ENCODE results near the gene CTXN1.
"Not testable (repeated sequence)": the region's sequence is repeated elsewhere in the genome, so short reads cannot be mapped to it uniquely, and the experiment has no call there.

The CTXN1 gene

DNA sequence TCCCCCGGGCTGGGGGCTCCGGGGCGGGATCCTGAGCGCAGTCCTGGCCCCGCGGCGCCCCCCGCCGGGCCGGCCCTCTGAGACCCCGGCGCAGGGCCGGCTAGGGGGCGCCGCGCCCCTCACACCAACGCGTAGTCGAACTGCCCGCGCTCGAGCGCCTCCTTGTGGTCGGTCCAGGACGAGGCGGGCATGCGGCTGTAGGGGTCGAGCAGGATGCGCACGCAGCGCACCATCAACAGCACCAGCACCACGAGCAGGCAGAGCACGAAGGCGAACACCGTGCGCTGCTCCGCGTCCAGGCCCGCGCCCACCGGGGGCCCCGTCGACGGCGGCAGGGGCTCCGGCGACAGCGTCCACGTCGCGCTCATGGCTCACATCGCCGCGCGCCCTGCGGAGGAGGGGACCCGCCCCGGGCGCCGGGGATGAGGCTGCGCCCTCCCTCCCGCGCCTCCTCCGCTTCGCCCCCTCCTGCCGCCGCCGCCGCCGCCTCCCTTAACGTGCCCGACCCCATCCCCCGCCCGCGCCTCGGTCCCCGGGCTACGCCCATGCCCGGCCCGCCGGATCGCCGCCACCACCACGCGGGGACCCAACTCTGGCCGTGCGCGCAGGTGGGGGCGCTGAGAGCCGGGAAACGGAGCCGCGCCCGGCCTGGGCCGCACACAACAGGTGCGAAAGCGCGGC lies 624 bp downstream of the CTXN1 start:
- peak; percentile 64 for DNase-seq (ENCODE audit: low spot score)

DNA sequence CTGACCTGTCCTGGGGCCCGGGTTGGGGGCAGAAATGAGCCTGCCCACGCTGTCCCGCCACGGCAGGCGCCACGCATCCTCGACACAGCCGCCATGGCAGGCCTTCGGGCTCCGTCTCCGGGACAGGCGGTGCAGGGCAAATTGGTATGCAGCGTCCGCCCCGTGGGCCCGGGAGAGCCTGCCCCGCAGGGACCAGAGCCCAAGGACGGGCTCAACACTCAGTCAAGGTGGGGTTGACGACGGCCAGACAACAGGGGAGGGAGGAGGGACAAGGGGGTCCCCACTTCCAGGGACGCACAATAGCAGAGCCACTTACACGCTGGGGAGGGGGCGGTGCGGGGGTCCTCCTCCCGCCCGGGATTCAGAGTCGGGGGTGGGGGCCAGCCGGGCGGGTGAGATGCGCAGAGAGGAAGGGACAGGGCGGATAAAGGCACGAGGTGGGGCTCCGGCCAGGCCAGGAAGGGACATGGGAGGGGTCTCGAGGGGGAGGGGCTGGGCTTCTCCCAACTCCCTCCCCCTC lies 1.2 kb downstream of the CTXN1 start:
- DNase-seq (ENCODE audit: low spot score), result no peak

DNA sequence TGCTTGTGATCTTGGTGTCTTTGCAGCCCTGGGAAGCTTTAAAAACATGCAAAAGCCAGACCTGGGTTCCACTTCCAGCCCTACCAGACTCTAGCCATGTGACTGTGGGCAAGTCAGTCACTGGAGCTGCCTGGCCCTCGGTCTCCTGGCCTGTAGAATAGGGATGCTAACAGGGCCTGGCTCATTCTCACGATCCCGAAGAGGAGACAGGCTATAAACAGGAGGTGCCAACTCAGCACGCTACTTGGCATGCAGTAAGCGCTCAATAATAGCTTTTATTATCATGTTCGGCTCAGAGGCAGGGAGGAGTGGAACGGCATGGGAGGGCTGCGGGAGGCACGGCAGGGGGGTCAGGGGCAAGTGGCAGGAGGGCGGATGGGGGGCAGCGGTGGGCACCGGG lies 1.7 kb downstream of the CTXN1 start:
- DNase-seq (ENCODE audit: low spot score), result no peak

DNA sequence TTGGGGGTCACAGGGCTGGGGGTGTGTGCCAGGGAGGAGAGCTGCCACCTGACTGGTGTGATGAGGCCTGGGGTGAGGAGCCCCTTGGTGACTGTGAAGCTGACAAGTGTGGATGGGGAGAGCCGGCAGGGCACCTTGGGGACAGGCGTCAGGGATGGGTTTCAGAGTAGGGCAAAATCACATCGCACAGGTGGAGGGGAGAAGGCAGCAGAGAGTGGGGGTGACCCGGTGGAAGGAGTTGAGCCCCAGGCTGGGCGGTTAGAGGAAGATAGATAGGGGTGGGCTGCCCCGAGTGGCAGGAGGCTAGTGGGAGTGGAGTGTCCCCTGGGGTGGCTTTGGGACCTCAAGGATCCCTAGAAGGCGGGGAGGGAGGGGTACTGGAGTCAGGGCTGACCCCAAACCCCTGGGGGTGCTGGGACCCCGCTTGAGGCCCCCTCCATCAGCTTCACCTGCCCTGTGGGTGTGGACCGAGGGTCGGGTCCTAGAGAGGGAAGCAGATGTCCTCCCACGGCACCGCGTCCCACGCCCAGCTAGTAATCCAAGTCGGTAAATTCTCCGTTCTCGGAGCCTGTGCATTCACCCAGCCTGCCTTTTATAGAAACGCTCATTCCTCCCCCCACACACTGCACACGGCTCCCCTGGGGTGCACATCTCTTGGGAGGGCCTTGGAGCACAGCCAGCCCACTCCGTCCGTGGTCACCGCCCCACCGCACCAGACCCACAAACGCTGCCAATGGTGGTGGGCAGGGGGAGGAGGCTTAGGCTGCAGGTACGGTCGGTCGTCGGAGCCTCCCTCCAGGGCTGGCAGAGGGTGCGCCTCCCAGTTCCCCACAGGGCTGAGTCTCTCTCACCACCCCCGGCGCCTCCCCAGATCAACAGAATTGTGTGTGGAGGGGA lies 2.4 kb downstream of the CTXN1 start:
- no peak for DNase-seq (ENCODE audit: low spot score)

DNA sequence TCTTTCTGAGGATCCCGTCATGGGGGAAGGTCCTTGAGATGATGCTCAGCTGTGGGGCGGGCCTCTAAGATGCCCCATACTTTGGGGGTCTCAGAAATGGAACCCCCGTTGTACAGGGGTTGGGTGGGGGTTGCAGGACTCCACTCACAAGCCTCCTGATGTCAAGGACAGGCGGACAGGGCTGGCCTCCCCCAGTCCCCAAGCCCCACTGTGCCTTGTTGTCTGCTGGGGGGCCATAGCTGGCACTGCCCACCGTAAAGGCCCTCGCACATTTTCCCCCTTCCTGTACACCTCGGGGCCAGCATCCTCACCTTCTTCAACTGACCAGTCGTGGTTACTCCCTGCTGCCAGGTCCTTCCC lies 3.1 kb downstream of the CTXN1 start:
- DNase-seq (ENCODE audit: low spot score), result no peak

DNA sequence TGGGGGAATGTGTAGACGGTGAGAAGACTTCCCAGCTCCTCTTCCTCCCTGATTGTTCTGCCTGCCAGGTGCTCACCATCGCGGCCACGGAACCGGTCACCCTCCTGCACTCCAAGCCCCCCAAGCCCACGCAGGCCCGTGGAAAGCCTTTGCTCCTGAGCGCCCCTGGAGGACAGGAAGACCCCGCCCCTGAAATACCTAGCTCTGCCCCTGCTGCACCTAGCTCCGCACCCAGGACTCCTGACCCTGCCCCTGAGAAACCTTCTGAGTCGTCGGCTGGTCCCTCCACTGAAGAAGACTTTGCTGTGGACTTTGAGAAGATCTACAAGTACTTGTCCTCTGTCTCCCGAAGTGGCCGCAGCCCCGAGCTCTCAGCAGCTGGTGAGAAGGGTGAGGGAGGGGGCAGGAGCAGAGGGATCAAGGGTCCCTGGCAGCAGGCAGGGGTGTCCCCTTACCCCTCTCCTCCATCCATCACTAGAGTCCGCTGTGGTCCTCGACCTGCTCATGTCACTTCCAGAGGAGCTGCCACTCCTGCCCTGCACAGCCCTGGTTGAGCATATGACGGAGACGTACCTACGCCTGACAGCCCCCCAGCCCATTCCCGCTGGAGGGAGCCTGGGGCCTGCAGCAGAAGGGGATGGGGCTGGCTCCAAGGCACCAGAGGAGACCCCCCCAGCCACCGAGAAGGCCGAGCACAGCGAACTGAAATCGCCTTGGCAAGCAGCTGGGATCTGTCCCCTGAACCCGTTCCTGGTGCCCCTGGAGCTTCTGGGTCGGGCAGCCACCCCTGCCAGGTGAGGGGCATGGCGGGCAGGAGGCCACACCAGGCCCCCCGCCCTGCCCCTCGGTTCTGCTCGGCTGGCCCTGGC lies 3.7 kb downstream of the CTXN1 start:
- no peak for DNase-seq (ENCODE audit: low spot score)

DNA sequence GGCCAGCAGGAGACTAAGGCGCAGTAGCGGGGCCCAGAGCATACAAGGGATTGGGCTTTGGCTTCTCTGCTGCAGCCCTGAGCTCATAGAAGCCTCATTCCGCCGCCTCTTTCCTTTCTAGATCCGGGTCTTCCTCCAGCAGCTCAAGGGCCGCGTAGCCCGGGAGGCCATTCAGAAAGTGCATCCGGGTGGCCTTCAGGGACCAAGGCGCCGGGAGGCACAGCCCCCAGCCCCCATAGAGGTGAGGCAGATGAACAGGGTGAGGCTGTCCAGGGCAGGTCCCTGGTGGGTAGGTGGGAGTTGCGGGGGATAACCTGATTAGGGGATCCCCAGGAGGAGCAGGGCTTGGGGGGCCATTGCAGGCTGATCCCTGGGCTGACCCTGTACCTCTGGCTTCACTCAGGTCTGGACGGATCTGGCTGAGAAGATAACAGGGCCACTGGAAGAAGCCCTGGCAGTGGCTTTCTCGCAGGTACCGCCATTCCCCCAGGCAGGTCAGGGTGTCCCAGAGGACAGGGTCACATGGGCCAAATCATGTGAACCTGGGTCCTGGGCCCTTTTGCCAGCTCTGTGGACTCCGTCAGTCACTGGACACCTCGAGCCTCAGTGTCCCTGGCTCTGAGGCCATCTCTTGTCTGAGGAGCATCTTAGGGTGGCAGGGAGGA lies 4.5 kb downstream of the CTXN1 start:
- DNase-seq (ENCODE audit: low spot score), result no peak

DNA sequence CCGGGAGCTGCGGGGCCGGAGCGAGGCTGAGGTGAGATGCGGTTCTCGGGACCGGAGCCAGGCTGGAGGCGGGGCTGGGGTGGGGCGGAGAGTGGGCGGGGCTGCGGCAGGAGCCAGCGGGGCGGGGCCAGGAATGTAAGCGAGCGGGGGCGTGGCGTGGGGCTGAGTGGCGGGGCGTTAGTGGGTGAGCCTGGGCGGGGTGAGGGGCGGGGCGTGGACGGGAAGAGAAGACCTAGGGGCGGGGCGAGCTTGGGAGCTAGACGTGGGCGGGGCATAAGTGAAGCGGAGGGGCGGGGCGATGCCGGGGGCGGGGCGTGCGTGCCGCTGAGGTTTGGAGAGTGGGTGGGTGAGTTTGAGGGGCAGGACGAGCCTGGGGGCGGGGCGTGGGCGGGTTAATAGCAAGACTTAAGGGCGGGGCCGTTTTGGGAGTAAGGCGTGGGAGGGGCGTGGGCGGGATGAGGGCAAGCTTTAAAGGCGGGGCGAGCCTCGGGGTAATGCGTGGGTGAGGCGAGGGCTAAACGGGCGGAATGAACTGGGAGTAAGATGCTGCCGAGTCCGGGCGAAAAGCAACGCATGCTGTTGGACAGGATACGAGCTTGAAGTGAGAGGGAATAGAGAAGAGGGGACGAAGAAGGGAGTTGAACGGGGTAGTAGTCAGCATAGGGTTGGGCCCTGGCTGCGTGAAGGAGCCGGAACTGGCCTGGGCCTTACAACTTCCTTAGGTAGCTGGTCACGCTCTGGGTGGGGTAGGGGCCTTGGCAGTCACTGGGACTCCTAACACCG lies 5.2 kb downstream of the CTXN1 start:
- DNase-seq (ENCODE audit: low spot score), result peak; percentile 99

DNA sequence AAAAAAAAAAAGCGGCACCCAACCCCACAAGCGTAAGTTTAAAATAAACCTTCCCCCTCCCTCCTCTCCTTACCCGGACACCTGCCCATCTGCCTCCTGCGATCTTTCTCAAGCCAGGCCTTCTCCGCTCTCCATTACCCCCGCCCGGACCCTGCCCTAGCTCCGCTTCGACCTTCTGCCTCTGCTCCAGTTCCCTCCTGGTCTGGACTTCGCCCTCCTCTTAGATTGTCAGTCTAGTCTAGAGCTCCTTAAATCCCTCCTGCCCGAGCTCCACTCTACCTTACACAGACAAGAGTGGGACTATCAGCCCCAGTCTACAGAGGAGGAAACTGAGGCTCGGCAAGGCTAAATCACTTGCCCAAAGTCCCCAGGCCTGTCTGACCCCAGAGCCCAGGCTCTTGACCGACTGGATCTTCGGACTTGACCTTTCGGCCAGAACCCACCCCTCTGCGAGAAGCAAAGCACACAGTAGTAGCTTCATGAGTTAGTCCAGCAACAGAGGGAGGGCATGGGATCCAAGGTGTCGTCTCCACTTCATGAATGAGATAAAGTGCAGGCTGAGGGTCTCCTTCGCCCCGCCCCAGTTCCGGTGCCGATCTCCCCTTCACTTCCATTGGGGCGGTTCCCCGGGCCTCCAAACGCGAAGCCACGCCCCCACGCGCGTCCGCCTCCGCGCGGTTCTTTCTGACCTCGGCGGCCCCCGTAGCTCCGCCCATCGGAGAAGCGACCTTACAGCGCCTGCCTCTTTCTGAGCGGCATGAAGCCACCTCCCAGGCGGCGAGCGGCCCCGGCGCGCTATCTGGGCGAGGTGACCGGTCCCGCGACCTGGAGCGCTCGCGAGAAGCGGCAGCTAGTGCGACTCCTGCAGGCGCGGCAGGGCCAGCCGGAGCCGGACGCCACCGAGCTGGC lies 6.1 kb downstream of the CTXN1 start, which contains the start of gene SNAPC2:
Gene SNAPC2, plus strand, starts transcription at position 729 of the 909 bp plus-strand sequence. Its CDS starts 29 bp downstream, at position 758.
- peak; percentile 95 for DNase-seq (ENCODE audit: low spot score)

DNA sequence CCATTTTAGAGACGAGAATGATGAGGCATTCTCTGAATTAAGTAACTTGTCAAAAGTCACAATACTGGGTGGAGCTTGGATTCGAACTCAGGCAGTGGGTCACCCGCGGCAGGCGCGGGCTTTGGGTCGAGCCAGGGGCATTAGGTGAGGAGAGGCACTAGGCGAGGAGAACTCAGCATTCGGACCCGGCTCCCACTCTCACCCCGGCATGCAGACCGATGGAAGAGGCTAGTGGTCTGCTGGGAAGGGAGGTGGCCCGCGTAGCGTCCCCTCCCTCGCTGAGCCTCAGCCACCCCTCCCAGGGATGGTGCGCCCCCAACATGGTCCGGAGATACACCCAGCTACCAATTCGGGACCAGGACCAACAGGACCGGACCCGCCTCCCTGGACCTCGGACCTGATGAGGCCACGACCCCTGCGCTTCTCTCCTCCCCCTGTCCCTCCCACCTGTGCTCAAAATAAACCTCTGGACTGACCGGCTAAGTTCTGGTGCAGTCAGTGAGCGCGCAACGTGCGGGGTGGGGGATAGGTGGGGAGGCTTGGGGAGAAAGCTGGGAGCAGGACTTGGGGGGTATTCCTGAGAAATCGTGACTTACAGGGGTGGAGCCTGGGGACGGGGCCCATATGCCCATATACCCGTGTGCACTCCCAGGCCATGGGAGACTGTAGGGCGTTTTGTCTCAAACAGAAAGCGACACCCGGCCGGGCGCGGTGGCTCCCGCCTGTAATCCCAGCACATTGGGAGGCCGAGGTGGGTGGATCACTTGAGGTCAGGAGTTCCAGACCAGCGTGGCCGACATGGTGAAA lies 7.1 kb downstream of the CTXN1 start:
- no peak for DNase-seq (ENCODE audit: low spot score)

DNA sequence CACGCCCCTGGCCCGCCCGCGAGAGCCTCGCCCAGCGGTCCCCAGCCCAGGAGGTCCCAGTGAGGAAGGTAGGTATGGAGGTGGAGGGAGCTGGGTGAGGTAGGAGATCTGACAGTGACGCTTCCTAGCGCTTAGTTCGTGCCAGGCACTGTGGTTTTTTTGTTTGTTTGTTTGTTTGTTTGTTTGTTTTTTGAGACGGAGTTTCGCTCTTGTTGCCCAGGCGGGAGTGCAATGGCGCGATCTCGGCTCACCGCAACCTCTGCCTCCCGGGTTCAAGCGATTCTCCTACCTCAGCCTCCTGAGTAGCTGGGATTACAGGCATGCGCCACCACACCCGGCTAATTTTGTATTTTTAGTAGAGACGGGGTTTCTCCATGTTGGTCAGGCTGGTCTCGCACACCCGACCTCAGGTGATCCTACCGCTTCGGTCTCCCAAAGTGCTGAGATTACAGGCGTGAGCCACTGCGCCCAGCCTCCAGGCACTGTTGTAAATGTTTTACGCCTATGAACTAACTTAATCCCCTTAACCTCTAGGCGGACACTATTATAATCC lies 7.8 kb downstream of the CTXN1 start:
- not testable (repeated sequence) for DNase-seq (ENCODE audit: low spot score)

DNA sequence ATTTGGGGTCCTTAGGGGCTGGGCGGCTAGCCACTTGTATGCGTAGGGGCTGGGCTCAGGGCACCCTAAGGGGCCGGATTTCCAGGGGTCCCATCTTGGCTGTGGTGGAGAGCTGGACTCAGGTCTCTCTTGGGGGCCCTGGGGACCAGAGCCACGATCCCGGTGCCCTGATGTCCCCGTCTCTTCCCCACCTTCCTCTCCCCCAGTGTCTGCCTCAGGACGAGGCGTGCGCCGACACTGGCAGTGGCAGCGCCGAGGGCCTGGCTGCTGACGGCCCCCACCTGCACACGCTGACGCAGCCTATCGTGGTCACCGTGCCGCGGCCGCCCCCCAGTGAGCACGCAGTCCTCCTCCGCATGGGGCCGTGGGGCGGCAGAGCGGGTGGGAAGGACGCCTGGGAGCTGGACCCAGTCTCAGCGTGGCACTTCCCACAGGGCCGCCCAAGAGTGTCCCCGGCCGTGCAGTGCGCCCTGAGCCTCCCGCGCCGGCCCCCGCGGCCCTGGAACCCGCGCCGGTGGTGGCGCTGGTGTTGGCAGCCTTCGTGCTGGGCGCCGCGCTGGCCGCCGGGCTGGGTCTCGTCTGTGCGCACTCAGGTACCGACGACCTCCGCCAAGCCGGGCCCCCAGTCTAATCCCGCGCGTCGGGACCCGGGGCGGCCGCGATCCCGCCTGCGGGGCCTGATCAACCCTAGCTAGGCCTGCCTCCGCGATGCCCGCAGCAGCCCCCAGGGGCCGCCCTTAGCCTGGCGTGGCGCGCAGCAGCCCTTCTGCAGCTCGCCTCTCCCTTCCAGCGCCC lies 8.5 kb downstream of the CTXN1 start:
- peak; percentile 37 for DNase-seq (ENCODE audit: low spot score)

DNA sequence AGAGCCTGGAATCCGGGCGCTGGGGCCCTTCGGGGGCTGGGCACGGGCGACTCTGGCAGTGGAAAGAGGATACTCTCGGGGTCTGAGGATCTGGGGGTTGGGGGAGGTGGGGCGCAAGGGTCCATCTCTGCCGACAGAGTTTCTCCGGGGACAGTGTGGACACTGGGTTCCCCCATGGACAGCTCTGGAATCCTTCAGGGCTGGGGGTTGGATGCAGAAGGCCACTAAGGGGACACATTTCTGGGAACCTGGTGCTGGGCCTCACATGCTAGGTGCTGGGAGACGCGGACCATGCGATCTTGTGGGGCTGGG lies 9.0 kb downstream of the CTXN1 start:
- DNase-seq (ENCODE audit: low spot score), result no peak

DNA sequence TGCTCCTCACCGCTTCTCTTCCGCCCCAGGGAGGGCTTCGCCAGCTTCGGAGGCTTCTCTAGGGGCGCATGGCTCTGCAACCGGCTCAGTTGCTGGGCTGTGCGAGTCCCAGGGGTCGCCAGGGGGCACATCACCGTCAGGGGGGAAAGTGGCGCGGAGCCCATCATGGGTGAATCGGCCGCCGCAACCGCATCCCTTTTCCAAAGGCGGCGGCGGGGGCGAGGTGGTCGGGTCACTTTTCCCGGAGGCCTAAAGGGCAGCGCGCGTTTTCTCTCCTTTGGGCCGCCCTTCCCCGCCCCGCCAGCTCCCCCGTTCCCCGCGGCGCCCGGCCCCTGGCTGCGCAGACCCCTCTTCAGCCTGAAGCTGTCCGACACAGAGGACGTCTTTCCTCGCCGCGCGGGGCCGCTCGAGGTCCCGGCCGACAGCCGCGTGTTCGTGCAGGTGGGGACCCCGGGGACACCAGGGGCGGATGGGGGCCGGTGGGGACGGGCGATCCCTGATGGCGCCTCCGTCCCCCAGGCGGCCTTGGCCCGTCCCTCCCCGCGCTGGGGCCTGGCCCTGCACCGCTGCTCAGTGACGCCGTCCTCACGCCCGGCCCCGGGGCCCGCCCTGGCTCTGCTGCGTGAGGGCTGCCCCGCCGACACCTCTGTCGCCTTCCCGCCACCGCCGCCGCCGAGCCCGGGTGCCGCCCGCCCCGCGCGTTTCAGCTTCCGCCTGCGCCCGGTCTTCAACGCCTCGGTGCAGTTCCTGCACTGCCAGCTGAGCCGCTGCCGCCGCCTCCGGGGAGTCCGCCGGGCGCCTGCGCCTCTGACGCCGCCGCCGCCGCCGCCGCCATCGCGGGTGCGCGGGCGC lies 9.6 kb downstream of the CTXN1 start:
- DNase-seq (ENCODE audit: low spot score), result peak; percentile 28

DNA sequence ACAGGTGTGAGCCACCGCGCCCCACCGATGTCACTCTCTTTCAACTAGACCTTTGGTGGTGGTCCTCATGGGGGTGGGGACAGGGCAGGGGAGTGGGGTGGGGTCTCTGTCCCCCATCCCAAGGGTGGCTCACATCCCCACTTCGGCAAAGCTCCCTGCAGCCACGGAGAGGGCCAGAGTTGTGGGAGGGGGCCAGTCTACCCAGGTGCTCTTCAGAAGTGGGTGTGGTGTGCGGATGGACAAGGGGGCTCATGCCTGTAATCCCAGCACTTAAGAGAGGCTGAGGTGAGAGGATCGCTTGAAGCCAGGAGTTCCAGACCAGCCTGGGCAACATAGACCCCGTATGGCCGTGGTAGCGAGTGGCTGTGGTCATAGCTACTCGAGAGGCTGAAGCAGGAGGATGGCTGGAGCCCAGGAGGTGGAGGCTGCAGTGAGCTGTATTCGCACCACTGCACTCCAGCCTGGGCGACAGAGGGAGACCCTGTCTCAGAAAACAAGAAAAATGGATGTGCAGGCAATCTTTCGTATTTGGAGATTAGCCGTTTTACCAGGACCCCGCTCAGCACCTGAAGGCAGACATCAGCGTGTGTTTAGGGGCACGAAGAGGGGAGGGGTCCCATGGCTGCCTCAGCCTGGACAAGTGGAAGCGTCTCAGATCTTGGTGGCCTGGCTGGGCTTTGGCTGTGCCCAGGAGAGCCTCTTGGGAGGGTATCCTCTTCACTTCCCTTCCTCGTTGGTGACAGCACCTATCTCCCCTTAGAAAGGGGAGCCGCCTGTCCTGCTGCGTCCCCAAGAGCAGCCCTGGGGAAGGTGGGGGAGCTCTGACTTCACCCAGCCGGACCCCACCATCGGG lies 10.5 kb downstream of the CTXN1 start:
- no peak for DNase-seq (ENCODE audit: low spot score)

DNA sequence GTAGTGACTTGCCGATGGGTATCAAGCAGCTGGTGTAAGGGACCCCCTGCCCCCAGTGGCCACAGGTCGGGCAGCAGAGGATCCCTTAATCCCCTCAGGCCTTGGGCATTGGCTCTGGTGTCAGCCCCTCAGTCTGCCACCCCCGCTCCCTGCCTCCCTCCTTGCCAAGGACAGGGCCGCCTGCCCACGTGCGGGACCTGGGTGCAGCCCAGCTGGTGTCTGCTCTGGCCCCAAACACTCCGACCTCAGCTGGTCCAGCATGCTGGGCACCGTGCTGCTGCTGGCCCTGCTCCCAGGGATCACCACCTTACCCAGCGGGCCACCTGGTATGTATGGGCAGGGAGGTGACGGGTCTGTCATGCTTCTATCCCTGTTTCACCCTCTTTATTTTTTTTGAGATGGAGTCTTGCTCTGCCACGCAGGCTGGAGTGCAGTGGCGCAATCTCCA lies 11.3 kb downstream of the CTXN1 start, which contains the start of gene TGFBR3L:
Gene TGFBR3L, plus strand, starts transcription at position 233 of the 448 bp plus-strand sequence.
- DNase-seq (ENCODE audit: low spot score), result no peak

All from CD4-positive, alpha-beta T cell treated with Interleukin-6 at 100 ng/mL for 8 hours (primary cell).